Activated CD4-positive, alpha-beta memory T cell treated with anti-CD3 and anti-CD28 coated beads, Interleukin-2, amount 10 ng/mL, durations not matched to agents 7 days and 5 days (primary cell): Measurements from ENCODE around the gene VAMP8. TPM values are rescaled to one million over a fixed set of nuclear protein-coding genes. Genes with fewer than 3 reads are reported as not detected.
A peak's percentile ranks its signal among the peaks of the same experiment; 100 is the strongest.
"Not testable (repeated sequence)": the region's sequence is repeated elsewhere in the genome, so short reads cannot be mapped to it uniquely, and the experiment has no call there.

Experiments used
- CTCF ChIA-PET: fragments of 350-600 bp; sonication (Branson Sonifier 250); formaldehyde crosslinking; loops from one replicate; lab custom pipeline; 2021; ENCODE audit warnings: antibody characterized with exemption, inconsistent platforms; lab: Charles Lee
- POLR2A ChIA-PET: fragments of 350-600 bp; sonication (Branson Sonifier 250); formaldehyde crosslinking; loops from one replicate; lab custom pipeline; 2021; ENCODE audit warnings: antibody characterized with exemption; lab: Charles Lee
- DNase-seq: peaks from one replicate; pipeline ENCODE4 v3.0.0-alpha.2; 2020
- H3K27ac Mint-ChIP-seq: one replicate; pipeline ENCODE4 v1.8.0; 2021; ENCODE audit warnings: mild to moderate bottlenecking, mixed read lengths
- H3K27me3 Mint-ChIP-seq: one replicate; pipeline ENCODE4 v1.8.0; 2021; ENCODE audit warnings: mixed read lengths
- H3K36me3 Mint-ChIP-seq: one replicate; pipeline ENCODE4 v1.8.0; 2021; ENCODE audit warnings: low read depth, mixed read lengths
- H3K4me1 Mint-ChIP-seq: one replicate; pipeline ENCODE4 v1.8.0; 2021; ENCODE audit warnings: mixed read lengths
- H3K4me3 Mint-ChIP-seq: one replicate; pipeline ENCODE4 v1.8.0; 2021; ENCODE audit warnings: mild to moderate bottlenecking, mixed read lengths
- H3K9me3 Mint-ChIP-seq: one replicate; pipeline ENCODE4 v1.8.0; 2021; ENCODE audit warnings: mixed read lengths
- total RNA-seq, 2 experiments: library from RNA; stranded (reverse); gene quantifications; one replicate each; pipeline ENCODE4 v1.2.3, GENCODE V29; 2021

Gene VAMP8
- total RNA-seq, 2 experiments from 2014 or later, result 132 to 133 TPM

GRCh38 chr2:85547859-85548607, 29.4 kb upstream of the VAMP8 start:
- ChIA-PET CTCF (interaction anchor here (0.8 to 5.2 kb wide), 5 partner anchors 13 to 235 kb away, joined by 3 to 182 read pairs (median 3); partner anchors contain the start of gene SH2D6), POLR2A (interaction anchor here (1.0 to 5.2 kb wide), 7 partner anchors 8 to 194 kb away, joined by 3 to 69 read pairs (median 7); partner anchors contain the start of genes ELMOD3, GGCX, MAT2A and RETSAT)
- peak overlapping the region; percentile 37 for H3K27ac Mint-ChIP-seq
- peaks cover 16% of the 10 kb centered on the region for H3K4me1 Mint-ChIP-seq
- H3K4me3 Mint-ChIP-seq, result no peak overlapping the region
- H3K36me3 Mint-ChIP-seq, result peaks cover 75% of the 10 kb centered on the region
- H3K9me3 Mint-ChIP-seq, result no peaks in the 10 kb centered on the region
- no peaks in the 10 kb centered on the region for H3K27me3 Mint-ChIP-seq
- no peak for DNase-seq

GRCh38 chr2:85548608-85548900, 28.8 kb upstream of the VAMP8 start:
- ChIA-PET POLR2A (interaction anchor here (1.0 to 5.2 kb wide), 7 partner anchors 10 to 194 kb away, joined by 3 to 69 read pairs (median 5); partner anchors contain the start of genes ELMOD3, GGCX, MAT2A and RETSAT), CTCF (interaction anchor here (0.8 to 5.2 kb wide), 6 partner anchors 10 to 236 kb away, joined by 3 to 182 read pairs (median 4); partner anchors contain the start of genes MAT2A and SH2D6)
- Mint-ChIP-seq H3K36me3 (peaks cover 69% of the 10 kb centered on the region), H3K27me3 (no peaks in the 10 kb centered on the region), H3K4me3 (no peak overlapping the region), H3K27ac (peak overlapping the region; percentile 40), H3K4me1 (peaks cover 13% of the 10 kb centered on the region), H3K9me3 (no peaks in the 10 kb centered on the region)
- no peak for DNase-seq

- Mint-ChIP-seq H3K4me1 (peaks cover 8% of the 10 kb centered on the region), H3K27me3 (no peaks in the 10 kb centered on the region), H3K36me3 (peaks cover 64% of the 10 kb centered on the region), H3K9me3 (no peaks in the 10 kb centered on the region), H3K27ac (peak overlapping the region; percentile 40), H3K4me3 (no peak overlapping the region)
- ChIA-PET CTCF (interaction anchor here (0.5 to 5.2 kb wide), 7 partner anchors 10 to 236 kb away, joined by 3 to 182 read pairs (median 4); partner anchors contain the start of genes MAT2A and SH2D6), POLR2A (interaction anchor here (1.4 to 5.2 kb wide), 5 partner anchors 10 to 195 kb away, joined by 4 to 69 read pairs (median 7); partner anchors contain the start of genes ELMOD3, GGCX, MAT2A and RETSAT)
- no peak for DNase-seq
Observed at GRCh38 chr2:85549095-85549494, 28.3 kb upstream of the VAMP8 start.

GRCh38 chr2:85549826-85550225, 27.6 kb upstream of the VAMP8 start:
- Mint-ChIP-seq H3K9me3 (no peaks in the 10 kb centered on the region), H3K4me1 (peaks cover 5% of the 10 kb centered on the region), H3K27ac (no peak overlapping the region), H3K27me3 (no peaks in the 10 kb centered on the region), H3K36me3 (peaks cover 60% of the 10 kb centered on the region), H3K4me3 (no peak overlapping the region)
- CTCF ChIA-PET, result interaction anchor here (1.0 to 5.2 kb wide), 7 partner anchors 8 to 624 kb away, joined by 3 to 182 read pairs (median 10); partner anchors contain the start of genes GGCX, MAT2A and SH2D6
- POLR2A ChIA-PET, result interaction anchor here (0.7 to 5.2 kb wide), 6 partner anchors 10 to 195 kb away, joined by 3 to 80 read pairs (median 4); partner anchors contain the start of genes ELMOD3, MAT2A, RETSAT and SH2D6
- no peak for DNase-seq

- peaks cover 57% of the 10 kb centered on the region for H3K36me3 Mint-ChIP-seq
- DNase-seq, result no peak
- CTCF ChIA-PET, result interaction anchor here (0.8 to 5.2 kb wide), 16 partner anchors 9 to 624 kb away, joined by 3 to 182 read pairs (median 8); partner anchors contain the start of genes ELMOD3, GGCX, MAT2A and RETSAT
- H3K27me3 Mint-ChIP-seq, result no peaks in the 10 kb centered on the region
- H3K27ac Mint-ChIP-seq, result no peak overlapping the region
- H3K9me3 Mint-ChIP-seq, result no peaks in the 10 kb centered on the region
- H3K4me3 Mint-ChIP-seq, result no peak overlapping the region
- H3K4me1 Mint-ChIP-seq, result peaks cover 5% of the 10 kb centered on the region
- POLR2A ChIA-PET, result interaction anchor here (0.9 to 5.2 kb wide), 6 partner anchors 11 to 224 kb away, joined by 3 to 80 read pairs (median 8); partner anchors contain the start of genes MAT2A and SH2D6
Observed at GRCh38 chr2:85550486-85550885, 26.9 kb upstream of the VAMP8 start.

GRCh38 chr2:85551698-85552678, 25.4 kb upstream of the VAMP8 start:
- Mint-ChIP-seq H3K27me3 (no peaks in the 10 kb centered on the region), H3K27ac (peak overlapping the region; percentile 7), H3K36me3 (peaks cover 48% of the 10 kb centered on the region)

GRCh38 chr2:85553184-85553583, 24.2 kb upstream of the VAMP8 start:
- peaks cover 6% of the 10 kb centered on the region for H3K4me1 Mint-ChIP-seq
- H3K27ac Mint-ChIP-seq, result no peak overlapping the region
- DNase-seq, result no peak
- H3K27me3 Mint-ChIP-seq, result no peaks in the 10 kb centered on the region
- H3K9me3 Mint-ChIP-seq, result no peaks in the 10 kb centered on the region
- H3K36me3 Mint-ChIP-seq, result peaks cover 44% of the 10 kb centered on the region
- ChIA-PET CTCF (interaction anchor here (1.3 to 4.0 kb wide), 5 partner anchors 12 to 253 kb away, joined by 4 to 43 read pairs (median 13); no protein-coding TSS in a partner anchor), POLR2A (interaction anchor here (1.5 kb wide), 1 partner anchor 8 kb away, joined by 3 read pairs; the partner anchor contains the start of gene GGCX)
- no peak overlapping the region for H3K4me3 Mint-ChIP-seq

More at GRCh38 chr2:85551698-85552678, 25.4 kb upstream of the VAMP8 start:
- peaks cover 5% of the 10 kb centered on the region for H3K4me1 Mint-ChIP-seq
- ChIA-PET POLR2A (interaction anchor here (0.6 to 5.2 kb wide), 10 partner anchors 8 to 226 kb away, joined by 3 to 80 read pairs (median 3); partner anchors contain the start of genes ELMOD3, GGCX, MAT2A and RETSAT), CTCF (interaction anchor here (0.6 to 5.2 kb wide), 42 partner anchors 9 to 607 kb away, joined by 3 to 182 read pairs (median 4); partner anchors contain the start of genes C2orf68, ELMOD3, GGCX and MAT2A)
- H3K4me3 Mint-ChIP-seq, result no peak overlapping the region
- no peaks in the 10 kb centered on the region for H3K9me3 Mint-ChIP-seq
- DNase-seq, result peak; percentile 91

- CTCF ChIA-PET, result interaction anchor here (1.3 to 1.9 kb wide), 2 partner anchors 12 to 14 kb away, joined by 3 to 4 read pairs; no protein-coding TSS in a partner anchor
- no peak overlapping the region for H3K27ac Mint-ChIP-seq
Observed at GRCh38 chr2:85554980-85555612, 22.3 kb upstream of the VAMP8 start.

GRCh38 chr2:85557130-85557529, 20.3 kb upstream of the VAMP8 start:
- CTCF ChIA-PET, result interaction anchor here (0.9 to 2.0 kb wide), 7 partner anchors 10 to 256 kb away, joined by 3 to 9 read pairs (median 3); partner anchors contain the start of gene MAT2A
- Mint-ChIP-seq H3K4me3 (no peak overlapping the region), H3K4me1 (peaks cover 32% of the 10 kb centered on the region), H3K36me3 (peaks cover 21% of the 10 kb centered on the region), H3K9me3 (no peaks in the 10 kb centered on the region), H3K27me3 (no peaks in the 10 kb centered on the region), H3K27ac (no peak overlapping the region)
- POLR2A ChIA-PET, result interaction anchor here (0.7 to 4.1 kb wide), 7 partner anchors 11 to 152 kb away, joined by 3 to 23 read pairs (median 3); partner anchors contain the start of genes MAT2A and VAMP8
- no peak for DNase-seq

More at GRCh38 chr2:85554980-85555612, 22.3 kb upstream of the VAMP8 start:
- H3K4me1 Mint-ChIP-seq, result peaks cover 21% of the 10 kb centered on the region
- no peak for DNase-seq
- H3K9me3 Mint-ChIP-seq, result no peaks in the 10 kb centered on the region
- POLR2A ChIA-PET, result interaction anchor here (1.5 to 4.1 kb wide), 4 partner anchors 9 to 136 kb away, joined by 3 to 23 read pairs (median 8); partner anchors contain the start of gene MAT2A
- H3K36me3 Mint-ChIP-seq, result peaks cover 39% of the 10 kb centered on the region
- H3K27me3 Mint-ChIP-seq, result no peaks in the 10 kb centered on the region
- no peak overlapping the region for H3K4me3 Mint-ChIP-seq

GRCh38 chr2:85558160-85558559, 19.2 kb upstream of the VAMP8 start:
- CTCF ChIA-PET, result interaction anchor here (0.6 kb wide), 1 partner anchor 166 kb away, joined by 3 read pairs; no protein-coding TSS in a partner anchor
- Mint-ChIP-seq H3K27ac (no peak overlapping the region), H3K27me3 (no peaks in the 10 kb centered on the region), H3K36me3 (peaks cover 14% of the 10 kb centered on the region), H3K4me1 (peaks cover 33% of the 10 kb centered on the region), H3K4me3 (no peak overlapping the region), H3K9me3 (no peaks in the 10 kb centered on the region)
- POLR2A ChIA-PET, result interaction anchor here (1.2 to 4.1 kb wide), 2 partner anchors 12 to 18 kb away, joined by 5 to 23 read pairs; partner anchors contain the start of gene MAT2A
- no peak for DNase-seq

GRCh38 chr2:85560403-85560726, 17.0 kb upstream of the VAMP8 start:
- H3K9me3 Mint-ChIP-seq, DNase-seq, H3K27me3 Mint-ChIP-seq, H3K36me3 Mint-ChIP-seq: not testable (repeated sequence)
- ChIA-PET CTCF (interaction anchor here (0.6 to 2.2 kb wide), 7 partner anchors 9 to 260 kb away, joined by 3 to 27 read pairs (median 3); partner anchors contain the start of genes MAT2A, SH2D6 and VAMP8), POLR2A (interaction anchor here (0.7 to 2.9 kb wide), 16 partner anchors 12 to 233 kb away, joined by 3 to 25 read pairs (median 6); partner anchors contain the start of genes ELMOD3, MAT2A, RETSAT and RNF181)
- Mint-ChIP-seq H3K4me3 (peak overlapping the region; percentile 87), H3K27ac (peak overlapping the region; percentile 90), H3K4me1 (peaks cover 36% of the 10 kb centered on the region)
